Spleen (tissue), 7 donors: ENCODE measurements around the gene NAGS.

Source experiments
- CTCF ChIP-seq, 11 experiments: fragments of 200-600 bp in 7 of 11; fragments of 450-650 bp in 4 of 11; sonication (generic) in 4 of 11; IDR thresholded peaks in 8 of 11; conservative IDR thresholded peaks in 3 of 11; 1 replicate in 7 of 11; 2 replicates in 4 of 11; pipeline versions ENCODE4 v1.4.0 to v1.8.0; 2016 to 2021; ENCODE audit warnings: antibody characterized with exemption in 11 of 11, inconsistent platforms in 4 of 11, mild to moderate bottlenecking in 1 of 11
- POLR2A ChIP-seq, 3 donors: fragments of 450-650 bp; IDR thresholded peaks; one replicate each; pipeline ENCODE4 v1.5.1; 2017; ENCODE audit warnings: antibody characterized with exemption in 3 of 3, mild to moderate bottlenecking in 1 of 3
- donor health status: DM: no; HTN: no; CAD: no; lungs with moderate emphysema.
- donor health status: DM: no; HTN: no; CAD: no.
- donor health status: DM: no; HTN: no; CAD: no.

- TF ChIP-seq CTCF (IDR thresholded peaks at IDR 0.05 in 8 of 11, conservative IDR thresholded peaks at IDR 0.05 in 3 of 11) (no peak), POLR2A (IDR thresholded peaks at IDR 0.05) (no peak)
These were observed 17.8 kb downstream of the NAGS start for GRCh38 chr17:44022246-44022645.
